Measurements from ENCODE around the gene PTPN13.

GRCh38 chr4:86670298-86670697, 76.2 kb downstream of the PTPN13 start:
- TF ChIP-seq CTCF (IDR thresholded peaks at IDR 0.05; ENCODE audit: low read depth, low read length, poor library complexity, severe bottlenecking) (no peak), EZH2phosphoT487 (IDR thresholded peaks at IDR 0.05; ENCODE audit: borderline replicate concordance, low read length) (no peak)

All from DOHH2 (cell line).